OCI-LY1 (cell line): ENCODE measurements around the gene APOD.

Experiments used
- H2AFZ ChIP-seq: fragments of 200-600 bp; sonication (generic), shearing (Covaris generic); 2 replicates; pipeline ENCODE4 v1.6.0; 2014; ENCODE audit warnings: antibody characterized with exemption, mild to moderate bottlenecking, low read length
- H3F3A ChIP-seq: fragments of 200-600 bp; sonication (generic), shearing (Covaris generic); 2 replicates; pipeline ENCODE4 v1.6.0; 2014; ENCODE audit warnings: mild to moderate bottlenecking, antibody characterized with exemption, low read length, moderate library complexity; ENCODE audit not compliant: insufficient read depth
- H3K27ac ChIP-seq: fragments of 200-600 bp; sonication (generic); 2 replicates; pipeline ENCODE4 v1.5.1; 2014; ENCODE audit warnings: low read length, mixed run types, mild to moderate bottlenecking, low read depth; ENCODE audit not compliant: poor library complexity, severe bottlenecking
- H3K27me3 ChIP-seq: fragments of 200-600 bp; sonication (generic); 2 replicates; pipeline ENCODE4 v1.6.0; 2014; ENCODE audit warnings: antibody characterized with exemption, mild to moderate bottlenecking, low read length, moderate library complexity; ENCODE audit not compliant: insufficient read depth
- H3K36me3 ChIP-seq: fragments of 200-600 bp; sonication (generic); 2 replicates; pipeline ENCODE4 v1.6.1; 2014; ENCODE audit warnings: mild to moderate bottlenecking, antibody characterized with exemption, low read length, moderate library complexity, mixed read lengths; ENCODE audit not compliant: insufficient read depth
- H3K4me1 ChIP-seq: fragments of 200-600 bp; sonication (generic); 2 replicates; pipeline ENCODE4 v1.5.1; 2014; ENCODE audit warnings: mild to moderate bottlenecking, low read length, moderate library complexity; ENCODE audit not compliant: insufficient read depth, severe bottlenecking
- H3K4me2 ChIP-seq: fragments of 200-600 bp; sonication (generic), shearing (Covaris generic); 2 replicates; pipeline ENCODE4 v1.6.1; 2014; ENCODE audit warnings: low read length
- H3K4me3 ChIP-seq: fragments of 200-600 bp; sonication (generic); 2 replicates; pipeline ENCODE4 v1.5.1; 2014; ENCODE audit warnings: low read length, low read depth, mild to moderate bottlenecking, mixed read lengths; ENCODE audit not compliant: poor library complexity, severe bottlenecking
- H3K79me2 ChIP-seq: fragments of 200-600 bp; shearing (Covaris generic); 2 replicates; pipeline ENCODE4 v1.6.1; 2016; ENCODE audit warnings: mixed run types, low read length, mixed read lengths; ENCODE audit not compliant: insufficient read depth
- H3K9ac ChIP-seq: fragments of 200-600 bp; sonication (generic), shearing (Covaris generic); 2 replicates; pipeline ENCODE4 v1.6.1; 2014; ENCODE audit warnings: mild to moderate bottlenecking, low read length, mixed read lengths
- H3K9me2 ChIP-seq: fragments of 200-600 bp; sonication (generic), shearing (Covaris generic); 2 replicates; pipeline ENCODE4 v1.6.1; 2014; ENCODE audit warnings: low read depth, mild to moderate bottlenecking, low read length, mixed read lengths
- H3K9me3 ChIP-seq: fragments of 200-600 bp; shearing (Covaris generic); 2 replicates; pipeline ENCODE4 v1.6.1; 2014; ENCODE audit warnings: low read length, mixed read lengths
- H4K20me1 ChIP-seq: fragments of 200-600 bp; sonication (generic), shearing (Covaris generic); 2 replicates; pipeline ENCODE4 v1.6.0; 2016; ENCODE audit warnings: mild to moderate bottlenecking, low read length; ENCODE audit not compliant: insufficient read depth
- CTCF ChIP-seq: fragments of 200-600 bp; sonication (generic), shearing (Covaris generic); IDR thresholded peaks from 2 replicates; pipeline ENCODE4 v1.5.1; 2017; ENCODE audit warnings: mild to moderate bottlenecking, antibody characterized with exemption, low read length, moderate library complexity, mixed read lengths
- EZH2 ChIP-seq: fragments of 200-600 bp; sonication (generic), shearing (Covaris generic); IDR thresholded peaks from 2 replicates; pipeline ENCODE4 v1.8.0; 2017; ENCODE audit warnings: borderline replicate concordance, mixed run types, mild to moderate bottlenecking, antibody characterized with exemption, low read length, moderate library complexity, mixed read lengths

APOD gene

GRCh38 chr3:195543500-195544229, 40.1 kb downstream of the APOD start:
- no peaks in the 10 kb centered on the region for H3K9me2 ChIP-seq
- TF ChIP-seq EZH2 (no peak), CTCF (no peak; the same call in 1 of the 2 replicates)
- H3K9ac ChIP-seq = peak overlapping the region; percentile 67
- H3K36me3 ChIP-seq = no peaks in the 10 kb centered on the region
- H2AFZ ChIP-seq = peak overlapping the region; percentile 46; the same call in 1 of the 2 replicates
- no peaks in the 10 kb centered on the region for H3K9me3 ChIP-seq
- no peak overlapping the region for H3K27ac ChIP-seq
- peaks cover 8% of the 10 kb centered on the region for H3K27me3 ChIP-seq
- H3K4me3 ChIP-seq = peak overlapping the region; percentile 78
- H3K4me1 ChIP-seq = peaks cover 43% of the 10 kb centered on the region
- peak overlapping the region; percentile 81 for H3K4me2 ChIP-seq
- no peaks in the 10 kb centered on the region; the same call in 1 of the 2 replicates for H3K79me2 ChIP-seq
- H3F3A ChIP-seq = no peaks in the 10 kb centered on the region
- no peaks in the 10 kb centered on the region for H4K20me1 ChIP-seq

GRCh38 chr3:195542698-195543499, 40.8 kb downstream of the APOD start, which contains the start of gene PPP1R2:
Gene PPP1R2 (minus strand): TSS chr3:195543325. CDS start chr3:195543025, 300 bp downstream.
- no peaks in the 10 kb centered on the region for H3K36me3 ChIP-seq
- TF ChIP-seq CTCF (no peak), EZH2 (no peak)
- H3K9me2 ChIP-seq = no peaks in the 10 kb centered on the region
- H3K9ac ChIP-seq = peak within 1 kb of the TSS; percentile 75
- no peaks in the 10 kb centered on the region for H3F3A ChIP-seq
- peaks cover 51% of the 10 kb centered on the region for H3K4me1 ChIP-seq
- H3K4me3 ChIP-seq = peak within 1 kb of the TSS; percentile 78
- H3K4me2 ChIP-seq = peak within 1 kb of the TSS; percentile 81
- H2AFZ ChIP-seq = peak within 1 kb of the TSS; percentile 46; the same call in 1 of the 2 replicates
- H3K27ac ChIP-seq = peak within 1 kb of the TSS; percentile 32
- no peaks in the 10 kb centered on the region; the same call in 1 of the 2 replicates for H3K79me2 ChIP-seq
- H3K9me3 ChIP-seq = no peaks in the 10 kb centered on the region
- H3K27me3 ChIP-seq = peaks cover 8% of the 10 kb centered on the region
- no peaks in the 10 kb centered on the region for H4K20me1 ChIP-seq

- Histone ChIP-seq H3K4me1 (peaks cover 57% of the 10 kb centered on the region), H3F3A (no peaks in the 10 kb centered on the region), H3K27ac (peak overlapping the region; percentile 32)
Measured at GRCh38 chr3:195542316-195542697, 41.4 kb downstream of the APOD start.

More at GRCh38 chr3:195542316-195542697, 41.4 kb downstream of the APOD start:
- no peak overlapping the region for H2AFZ ChIP-seq
- peak overlapping the region; percentile 81 for H3K4me2 ChIP-seq
- H4K20me1 ChIP-seq = no peaks in the 10 kb centered on the region
- H3K27me3 ChIP-seq = peaks cover 8% of the 10 kb centered on the region
- H3K9me3 ChIP-seq = no peaks in the 10 kb centered on the region
- H3K4me3 ChIP-seq = peak overlapping the region; percentile 78
- H3K79me2 ChIP-seq = no peaks in the 10 kb centered on the region; the same call in 1 of the 2 replicates
- H3K36me3 ChIP-seq = no peaks in the 10 kb centered on the region
- H3K9ac ChIP-seq = peak overlapping the region; percentile 75
- H3K9me2 ChIP-seq = no peaks in the 10 kb centered on the region
- TF ChIP-seq CTCF (no peak), EZH2 (no peak)
